ENCODE data around the gene C8G. TPM values are rescaled to one million over a fixed set of nuclear protein-coding genes. Genes with fewer than 3 reads are reported as not detected.
A peak's percentile ranks its signal among the peaks of the same experiment; 100 is the strongest.

Gene C8G
- total RNA-seq, 4 donors from 2014 or later: 1.7 to 5.2 TPM; not detected in 2

DNA sequence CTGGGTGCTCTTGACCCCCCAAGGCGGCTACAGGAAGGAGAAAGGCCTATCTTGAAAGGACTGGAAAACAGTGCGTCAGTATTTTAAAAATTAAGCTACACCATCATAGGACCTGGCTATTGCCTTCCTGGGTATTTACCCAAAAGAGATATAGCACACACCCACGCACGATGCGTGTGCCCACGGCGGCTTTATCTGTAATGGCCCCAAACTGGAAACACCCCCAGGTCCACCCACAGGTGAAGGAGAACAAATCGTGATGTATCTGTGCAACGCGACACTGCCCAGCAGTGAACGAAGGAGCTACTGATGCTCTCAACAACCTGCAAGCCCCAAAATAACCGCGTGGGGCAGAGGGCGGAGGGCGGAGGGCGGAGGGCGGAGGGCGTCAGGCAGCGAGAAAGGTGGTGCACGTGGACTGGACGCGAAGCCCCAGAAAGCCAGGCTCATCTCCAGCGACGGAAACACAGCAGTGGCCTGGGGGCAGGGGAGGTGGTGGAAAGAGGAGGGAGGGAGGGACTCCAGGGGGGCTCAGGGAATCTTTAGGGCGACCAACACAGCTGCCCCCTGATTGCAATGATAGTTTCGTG, 19.9 kb downstream of the C8G start:
- no peak for ATAC-seq
- TF ChIP-seq POLR2A (IDR thresholded peaks at IDR 0.05): no peak
- TF ChIP-seq, protein P1, sequence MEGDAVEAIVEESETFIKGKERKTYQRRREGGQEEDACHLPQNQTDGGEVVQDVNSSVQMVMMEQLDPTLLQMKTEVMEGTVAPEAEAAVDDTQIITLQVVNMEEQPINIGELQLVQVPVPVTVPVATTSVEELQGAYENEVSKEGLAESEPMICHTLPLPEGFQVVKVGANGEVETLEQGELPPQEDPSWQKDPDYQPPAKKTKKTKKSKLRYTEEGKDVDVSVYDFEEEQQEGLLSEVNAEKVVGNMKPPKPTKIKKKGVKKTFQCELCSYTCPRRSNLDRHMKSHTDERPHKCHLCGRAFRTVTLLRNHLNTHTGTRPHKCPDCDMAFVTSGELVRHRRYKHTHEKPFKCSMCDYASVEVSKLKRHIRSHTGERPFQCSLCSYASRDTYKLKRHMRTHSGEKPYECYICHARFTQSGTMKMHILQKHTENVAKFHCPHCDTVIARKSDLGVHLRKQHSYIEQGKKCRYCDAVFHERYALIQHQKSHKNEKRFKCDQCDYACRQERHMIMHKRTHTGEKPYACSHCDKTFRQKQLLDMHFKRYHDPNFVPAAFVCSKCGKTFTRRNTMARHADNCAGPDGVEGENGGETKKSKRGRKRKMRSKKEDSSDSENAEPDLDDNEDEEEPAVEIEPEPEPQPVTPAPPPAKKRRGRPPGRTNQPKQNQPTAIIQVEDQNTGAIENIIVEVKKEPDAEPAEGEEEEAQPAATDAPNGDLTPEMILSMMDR (IDR thresholded peaks at IDR 0.05 in 4 of 5, conservative IDR thresholded peaks at IDR 0.05 in 1 of 5): no peak
- Histone ChIP-seq H3K27ac (no peak overlapping the region), H3K36me3 (no peaks in the 10 kb centered on the region), H3K4me3 (no peak overlapping the region), H3K4me1 (no peaks in the 10 kb centered on the region), H3K9me3 (no peaks in the 10 kb centered on the region), H3K27me3 (peaks cover 0 to 6% (median 0%) of the 10 kb centered on the region in 3 donors)
- DNase-seq: no peak
- in situ Hi-C loops (cut with MboI; ENCODE audit: low sequenced_read_pairs in 4 of 4) (no loop called here), intact Hi-C loops (cut with DNase I; ENCODE audit: low total_unique reads) (no loop called here)

DNA sequence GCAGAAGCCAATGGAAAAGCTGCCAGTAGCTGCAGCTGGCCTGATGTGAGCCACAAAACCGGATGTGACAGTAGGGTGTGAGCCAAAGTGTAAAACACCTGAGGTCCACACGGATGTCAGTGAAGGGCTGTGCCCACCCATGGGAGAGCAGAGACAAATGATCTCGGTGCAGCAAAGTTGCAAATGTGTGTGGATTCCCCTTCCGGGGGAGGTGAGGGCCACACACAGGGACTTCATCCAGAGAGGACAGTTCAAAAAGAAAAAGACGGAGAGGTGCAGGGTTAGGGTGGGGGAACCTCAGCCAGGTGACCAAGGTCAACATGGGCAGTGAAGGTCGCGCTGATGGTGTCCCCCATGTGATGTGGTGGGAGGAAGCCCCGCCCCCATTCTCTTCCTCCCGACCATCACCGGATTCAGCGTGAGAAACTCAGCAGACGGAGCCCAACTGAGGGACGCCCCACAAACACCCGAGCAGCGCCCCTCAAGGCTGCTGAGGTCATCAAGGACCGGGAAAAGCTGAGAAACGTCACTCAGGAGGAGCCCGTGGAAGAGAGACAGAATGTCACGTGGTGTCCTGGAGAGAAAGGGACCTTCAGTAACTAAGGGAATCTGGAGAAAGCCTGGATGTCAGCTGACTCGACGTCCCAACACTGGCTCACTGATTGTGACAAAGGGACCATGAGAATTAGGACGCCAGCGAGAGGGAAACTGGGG, 20.9 kb downstream of the C8G start:
- Histone ChIP-seq H3K27ac (no peak overlapping the region), H3K4me3 (no peak overlapping the region), H3K9me3 (no peaks in the 10 kb centered on the region), H3K27me3 (peaks cover 0 to 6% (median 0%) of the 10 kb centered on the region in 3 donors), H3K4me1 (no peaks in the 10 kb centered on the region), H3K36me3 (no peaks in the 10 kb centered on the region)
- intact Hi-C loops (cut with DNase I; ENCODE audit: low total_unique reads) (no loop called here), in situ Hi-C loops (cut with MboI; ENCODE audit: low sequenced_read_pairs in 4 of 4) (no loop called here)
- TF ChIP-seq, protein P1 (IDR thresholded peaks at IDR 0.05 in 4 of 5, conservative IDR thresholded peaks at IDR 0.05 in 1 of 5): no peak
- no peak for TF ChIP-seq POLR2A (IDR thresholded peaks at IDR 0.05)
- no peak for DNase-seq
- ATAC-seq: peak in 1 of 2 donors; percentile 48

DNA sequence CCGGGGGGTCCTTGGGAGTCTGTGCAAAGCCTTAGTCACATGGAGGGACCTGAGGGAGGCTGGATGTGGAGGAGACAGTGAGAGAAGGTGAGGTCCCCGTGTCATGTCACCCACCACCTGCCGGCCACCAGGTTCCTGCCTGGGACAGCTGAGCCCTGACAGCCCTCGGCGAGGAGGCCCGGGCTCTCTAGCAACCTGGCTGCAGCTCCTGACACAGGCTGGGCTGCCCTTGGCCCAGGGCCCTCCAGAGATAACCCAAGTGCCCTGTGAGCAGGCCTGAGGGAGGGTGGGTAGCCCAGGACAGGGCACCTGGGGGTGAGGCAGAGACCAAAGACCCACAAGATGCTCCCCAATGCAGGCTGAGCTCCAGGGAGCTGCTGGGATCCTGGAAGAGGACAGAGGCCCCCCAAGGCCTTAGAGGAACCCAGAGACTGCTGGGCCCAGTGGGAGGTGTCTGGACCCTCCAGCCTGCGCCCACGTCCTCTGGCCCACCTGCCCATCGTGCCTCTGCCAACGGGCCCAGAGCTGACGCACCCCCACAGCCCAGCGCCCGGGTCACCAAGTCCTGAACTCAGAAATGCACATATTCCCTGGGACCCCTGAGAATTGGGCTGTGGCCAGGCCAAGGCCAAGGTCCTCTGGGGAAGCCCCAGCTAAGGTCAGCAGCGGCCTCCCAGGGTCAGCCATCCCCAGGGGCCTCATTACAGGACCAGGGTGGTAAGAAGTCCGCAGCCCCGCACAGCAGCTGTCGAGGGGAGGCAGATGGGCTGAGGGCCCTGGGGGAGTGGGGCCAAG, 23.5 kb downstream of the C8G start:
- H3K4me1 ChIP-seq: no peaks in the 10 kb centered on the region
- no peaks in the 10 kb centered on the region for H3K9me3 ChIP-seq
- no peak for ATAC-seq
- intact Hi-C loops (cut with DNase I; ENCODE audit: low total_unique reads) (no loop called here), in situ Hi-C loops (cut with MboI; ENCODE audit: low sequenced_read_pairs in 4 of 4) (no loop called here)
- peaks cover 0 to 6% (median 0%) of the 10 kb centered on the region in 3 donors for H3K27me3 ChIP-seq
- DNase-seq: no peak
- no peaks in the 10 kb centered on the region for H3K36me3 ChIP-seq
- TF ChIP-seq POLR2A (IDR thresholded peaks at IDR 0.05): no peak
- TF ChIP-seq, protein P1 (IDR thresholded peaks at IDR 0.05 in 4 of 5, conservative IDR thresholded peaks at IDR 0.05 in 1 of 5): no peak
- no peak overlapping the region for H3K27ac ChIP-seq
- H3K4me3 ChIP-seq: no peak overlapping the region

DNA sequence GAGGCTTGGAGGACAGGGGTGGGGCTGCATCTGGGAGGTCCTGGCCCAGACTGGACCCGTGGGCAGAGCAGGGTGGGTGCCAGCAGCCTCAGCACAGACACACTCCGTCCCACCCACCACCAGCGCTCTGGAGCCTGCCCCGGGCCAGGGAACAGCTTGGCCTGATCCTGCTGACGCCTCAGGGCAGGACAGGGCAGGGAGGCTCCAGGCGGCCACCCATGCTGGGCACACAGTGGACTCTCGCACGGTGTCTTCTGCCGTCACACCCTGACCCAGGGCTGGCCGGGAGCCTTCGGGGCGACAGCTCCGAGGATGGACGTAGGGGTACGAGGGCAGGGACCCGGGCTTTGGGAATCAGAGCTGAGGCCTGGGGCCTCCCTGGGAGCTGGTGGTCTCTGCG, 24.1 kb downstream of the C8G start:
- no peak overlapping the region for H3K4me3 ChIP-seq
- in situ Hi-C loops (cut with MboI; ENCODE audit: low sequenced_read_pairs in 4 of 4) (no loop called here), intact Hi-C loops (cut with DNase I; ENCODE audit: low total_unique reads) (no loop called here)
- H3K27ac ChIP-seq: no peak overlapping the region
- TF ChIP-seq POLR2A (IDR thresholded peaks at IDR 0.05): no peak
- TF ChIP-seq, protein P1 (IDR thresholded peaks at IDR 0.05 in 4 of 5, conservative IDR thresholded peaks at IDR 0.05 in 1 of 5): no peak
- no peaks in the 10 kb centered on the region for H3K36me3 ChIP-seq
- DNase-seq (no peak), ATAC-seq (no peak)
- H3K9me3 ChIP-seq: no peaks in the 10 kb centered on the region
- peaks cover 0 to 6% (median 0%) of the 10 kb centered on the region in 3 donors for H3K27me3 ChIP-seq
- no peaks in the 10 kb centered on the region for H3K4me1 ChIP-seq
